GM04503 (cell line): ENCODE results near the gene FAM236C.
"Not testable (repeated sequence)": the region's sequence is repeated elsewhere in the genome, so short reads cannot be mapped to it uniquely, and the experiment has no call there.

Experiments used
- DNase-seq: peaks from one replicate; pipeline ENCODE4 v3.0.0-alpha.2; 2012; ENCODE audit warnings: low read depth

Gene FAM236C

GRCh38 chrX:72912315-72912714 is at the start of gene FAM236C:
Gene FAM236C, plus strand, starts transcription at chrX:72912615. Its CDS starts 100 bp downstream, at chrX:72912715.
- DNase-seq: not testable (repeated sequence)

GRCh38 chrX:72882898-72883297 is 29.5 kb upstream of the FAM236C start:
- DNase-seq: not testable (repeated sequence)

DNA sequence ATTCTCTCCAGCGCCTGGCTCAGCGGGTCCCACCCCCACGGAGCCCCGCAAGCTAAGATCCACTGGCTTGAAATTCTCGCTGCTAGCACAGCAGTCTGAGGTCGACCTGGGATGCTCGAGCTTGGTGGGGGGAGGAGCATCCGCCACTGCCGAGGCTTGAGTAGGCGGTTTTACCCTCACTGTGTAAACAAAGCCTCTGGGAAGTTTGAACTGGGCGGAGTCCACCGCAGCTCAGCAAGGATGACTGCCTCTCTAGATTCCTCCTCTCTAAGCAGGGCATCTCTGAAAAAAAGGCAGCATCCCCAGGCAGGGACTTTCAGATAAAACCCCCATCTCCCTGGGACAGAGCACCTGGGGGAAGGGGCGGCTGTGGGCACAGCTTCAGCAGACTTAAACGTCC is 22.7 kb upstream of the FAM236C start:
- not testable (repeated sequence) for DNase-seq

GRCh38 chrX:72916096-72916495 is 3.7 kb downstream of the FAM236C start:
- not testable (repeated sequence) for DNase-seq

GRCh38 chrX:72932283-72932682 is 19.9 kb downstream of the FAM236C start:
- DNase-seq: not testable (repeated sequence)

- not testable (repeated sequence) for DNase-seq
Observed at GRCh38 chrX:72936455-72936854, 24.0 kb downstream of the FAM236C start.

DNA sequence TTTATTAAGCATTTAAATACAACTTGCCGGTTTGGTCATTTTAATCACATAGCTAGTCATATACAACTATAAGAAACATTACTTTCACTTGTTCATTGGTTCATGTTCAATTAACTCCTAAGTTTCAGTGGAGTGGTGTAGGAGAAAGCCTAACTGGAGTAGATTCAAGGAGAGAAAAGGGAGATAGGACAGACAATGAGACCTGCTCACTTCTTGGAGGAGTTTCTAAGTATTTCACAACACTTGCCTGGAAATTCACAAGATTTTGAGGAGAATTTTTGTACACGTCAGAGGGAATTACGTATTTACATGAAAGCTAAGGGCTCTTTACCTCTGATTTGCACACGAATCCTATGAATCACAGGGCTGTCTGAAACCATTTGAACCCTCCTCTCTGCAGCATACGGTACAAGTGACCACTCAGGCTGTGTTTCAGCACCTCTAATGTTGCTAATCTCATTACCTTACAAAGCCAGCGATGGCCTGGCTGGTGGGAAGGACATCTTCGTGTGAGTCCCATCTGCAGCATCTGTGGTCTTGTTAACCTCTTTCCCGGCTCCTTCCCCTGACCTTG is 24.6 kb downstream of the FAM236C start:
- not testable (repeated sequence) for DNase-seq

- DNase-seq: not testable (repeated sequence)
Observed at GRCh38 chrX:72937906-72938305, 25.5 kb downstream of the FAM236C start, which contains the start of gene FAM236A. Gene FAM236A, plus strand, starts transcription at chrX:72938206. Its CDS starts 57 bp downstream, at chrX:72938263.

- not testable (repeated sequence) for DNase-seq
Observed at GRCh38 chrX:72942272-72942671, 29.9 kb downstream of the FAM236C start.

DNA sequence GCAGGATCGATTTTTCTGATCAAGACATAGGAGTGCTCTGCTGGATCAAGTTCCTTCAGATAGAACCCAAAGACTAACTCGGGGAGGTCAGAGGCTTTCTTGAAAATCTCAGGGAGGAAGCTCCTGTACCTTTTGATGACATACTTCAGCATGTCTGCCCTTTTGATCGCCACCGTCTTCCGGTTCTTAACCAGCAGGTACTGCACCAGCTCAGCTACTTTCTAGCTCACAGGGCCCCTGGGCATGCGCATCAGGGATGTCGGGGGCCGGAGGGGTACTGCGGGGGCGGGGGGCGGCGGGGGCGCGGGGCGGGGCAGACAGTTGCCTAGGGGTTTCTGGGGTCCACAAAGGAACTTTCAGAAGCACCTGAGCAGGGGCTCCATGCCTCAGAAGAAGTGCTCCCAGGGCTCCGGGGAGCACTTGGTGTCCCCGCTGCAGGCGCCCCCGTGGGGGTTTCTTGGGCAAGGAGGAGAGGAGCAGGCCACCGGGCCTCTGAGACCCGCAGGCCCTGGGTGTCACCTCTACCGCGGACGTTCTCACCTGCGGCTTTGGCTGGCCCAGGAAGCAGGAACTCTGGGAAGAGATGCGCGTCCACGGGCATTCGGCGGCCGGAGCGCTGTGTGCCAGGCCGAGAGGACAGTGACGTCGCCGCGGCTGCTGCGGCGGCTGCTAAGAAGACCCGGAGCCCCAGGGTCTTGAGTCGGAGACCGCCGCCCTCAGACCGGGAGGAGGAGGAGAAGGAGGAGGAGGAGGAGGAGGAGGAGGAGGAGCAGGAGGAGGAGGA is 30.8 kb downstream of the FAM236C start:
- not testable (repeated sequence) for DNase-seq

DNA sequence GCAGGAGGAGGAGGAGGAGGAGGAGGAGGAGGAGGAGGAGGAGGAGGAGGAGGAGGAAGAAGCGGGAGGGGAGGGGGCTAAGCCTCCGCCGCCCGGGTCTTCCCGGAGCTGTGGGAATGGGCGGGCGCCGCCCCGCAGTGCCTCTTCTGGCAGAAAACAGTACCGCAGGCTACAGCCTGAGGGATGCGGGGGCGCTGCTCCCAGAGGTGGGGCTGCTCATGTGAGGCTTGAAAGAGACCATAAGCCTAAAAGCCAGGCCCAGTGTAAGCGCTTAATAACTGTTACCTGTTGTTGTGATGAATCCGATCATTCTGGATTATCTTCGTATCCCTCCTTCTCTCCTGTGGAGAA is 31.4 kb downstream of the FAM236C start, which contains the start of gene DMRTC1:
DMRTC1 (minus strand) TSS at position 19 of the 351 bp plus-strand sequence. CDS start 68,143 bp downstream, outside the sequence.
- not testable (repeated sequence) for DNase-seq

DNA sequence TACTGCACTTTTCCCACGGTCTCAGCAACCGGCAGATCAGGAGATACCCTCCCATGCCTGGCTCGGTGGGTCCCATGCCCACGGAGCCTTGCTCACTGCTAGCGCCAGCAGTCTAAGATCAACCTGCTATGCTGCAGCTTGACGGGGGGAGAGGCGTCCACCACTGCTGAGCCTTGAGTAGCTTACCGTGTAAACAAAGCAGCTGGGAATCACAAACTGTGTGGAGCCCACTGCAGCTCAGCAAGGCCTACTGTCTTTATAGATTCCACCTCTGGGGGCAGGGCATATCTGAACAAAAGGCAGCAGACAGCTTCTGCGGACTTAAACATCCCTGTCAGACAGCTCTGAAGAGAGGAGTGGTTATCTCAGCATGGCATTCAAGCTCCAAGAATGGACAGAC is 47.6 kb downstream of the FAM236C start:
- not testable (repeated sequence) for DNase-seq
